GM12878 (cell line): ENCODE results near the gene DTD1. TPM values are rescaled to one million over a fixed set of nuclear protein-coding genes. Genes with fewer than 3 reads are reported as not detected.

Experiments
- ATAC-seq: fragments of 200-7000 bp; cut with Tn5 transposase; 3 replicates; pipeline ENCODE4 v1.9.1; 2020; ENCODE audit warnings: mild to moderate bottlenecking, moderate library complexity
- BruUV-seq: library from RNA; stranded (reverse); fragments of 400-500 nt; replicated peaks from 2 replicates; lab custom pipeline; 2021; lab: Mats Ljungman, UMichigan
- CTCF ChIA-PET: fragments of 300-600 bp; sonication (Branson Sonifier 250); formaldehyde crosslinking; extraction: SDS; loops from one replicate; lab custom pipeline; 2021; ENCODE audit warnings: inconsistent platforms; lab: Yijun Ruan, JAX
- POLR2A ChIA-PET: fragments of 350-600 bp; formaldehyde crosslinking; extraction: SDS; loops from one replicate; lab custom pipeline; 2021; ENCODE audit warnings: inconsistent platforms; lab: Charles Lee
- RAD21 ChIA-PET: fragments of 300-600 bp; sonication (Branson Sonifier 250); formaldehyde crosslinking; loops from one replicate; lab custom pipeline; 2023; ENCODE audit warnings: antibody characterized with exemption; ENCODE audit not compliant: unreplicated experiment; lab: Charles Lee
- SMC1A ChIA-PET: fragments of 300-600 bp; sonication (Branson Sonifier 250); formaldehyde crosslinking; loops from one replicate; lab custom pipeline; 2023; ENCODE audit not compliant: unreplicated experiment, uncharacterized antibody; lab: Charles Lee
- DNase-seq: peaks from one replicate; pipeline ENCODE4 v3.0.0-alpha.2; 2011; ENCODE audit warnings: low read depth, low spot score
- FAIRE-seq: peaks from 3 replicates; lab custom pipeline; 2011; peaks lifted over from hg19 to GRCh38; lab: Jason Lieb, UNC
- H2AFZ ChIP-seq: 2 replicates; pipeline ENCODE4 v1.6.0; 2011; ENCODE audit warnings: low read depth, low read length, control low read depth; ENCODE audit not compliant: control insufficient read depth
- H3K27ac ChIP-seq: 2 replicates; pipeline ENCODE4 v1.5.1; 2011; ENCODE audit warnings: control low read depth; ENCODE audit not compliant: control insufficient read depth, insufficient read depth
- H3K27me3 ChIP-seq, 2 experiments: replicated peaks in 1 of 2; 2 replicates each; pipeline versions ENCODE4 v1.6.0 to v1.6.1; 2011; ENCODE audit warnings: low read length in 1 of 2; ENCODE audit not compliant: control insufficient read depth in 2 of 2, insufficient read depth in 2 of 2
- H3K36me3 ChIP-seq, 2 experiments: 2 replicates each; pipeline ENCODE4 v1.5.1; 2011; ENCODE audit warnings: low read length in 1 of 2; ENCODE audit not compliant: control insufficient read depth in 2 of 2, insufficient read depth in 2 of 2
- H3K4me1 ChIP-seq: 2 replicates; pipeline ENCODE4 v1.6.1; 2011; ENCODE audit warnings: mild to moderate bottlenecking, low read length, moderate library complexity, mixed read lengths; ENCODE audit not compliant: control insufficient read depth, insufficient read depth
- H3K4me2 ChIP-seq: 2 replicates; pipeline ENCODE4 v1.6.0; 2011; ENCODE audit warnings: control low read depth; ENCODE audit not compliant: control insufficient read depth, insufficient read depth
- H3K4me3 ChIP-seq: fragments of 200-600 bp; sonication (generic); 2 replicates; pipeline ENCODE4 v1.5.1; 2016
- H3K79me2 ChIP-seq: 2 replicates; pipeline ENCODE4 v1.6.0; 2011; ENCODE audit warnings: low read length; ENCODE audit not compliant: control insufficient read depth, insufficient read depth
- H3K9ac ChIP-seq: 2 replicates; pipeline ENCODE4 v1.8.0; 2011; ENCODE audit warnings: low read length, control low read depth, mixed read lengths; ENCODE audit not compliant: control insufficient read depth, insufficient read depth
- H3K9me3 ChIP-seq: replicated peaks from 3 replicates; pipeline ENCODE4 v1.5.1; 2011; ENCODE audit warnings: mild to moderate bottlenecking, low read length; ENCODE audit not compliant: control insufficient read depth, insufficient read depth
- H4K20me1 ChIP-seq: 2 replicates; pipeline ENCODE4 v1.6.0; 2011; ENCODE audit not compliant: control insufficient read depth, insufficient read depth
- BMI1 ChIP-seq: fragments of 450-650 bp; IDR thresholded peaks from 2 replicates; pipeline ENCODE4 v1.6.1; 2016; ENCODE audit warnings: mild to moderate bottlenecking, moderate library complexity, borderline replicate concordance
- CHD2 ChIP-seq: IDR thresholded peaks from 2 replicates; pipeline ENCODE4 v1.6.1; 2011; ENCODE audit warnings: low read depth, low read length, improper control_type of control experiment, borderline replicate concordance
- EGR1 ChIP-seq, 2 experiments: IDR thresholded peaks; 1 replicate in 1 of 2; 2 replicates in 1 of 2; pipeline ENCODE4 v1.6.1; 2011 to 2012; ENCODE audit warnings: low read depth in 2 of 2, low read length in 2 of 2, borderline replicate concordance in 1 of 2, mild to moderate bottlenecking in 1 of 2, moderate library complexity in 1 of 2
- ETV6 ChIP-seq, 2 experiments: fragments of 450-650 bp in 1 of 2; IDR thresholded peaks in 1 of 2; conservative IDR thresholded peaks in 1 of 2; 2 replicates each; pipeline ENCODE4 v1.6.1; 2014; ENCODE audit warnings: antibody characterized with exemption in 1 of 2, borderline replicate concordance in 1 of 2, low read depth in 1 of 2, mild to moderate bottlenecking in 1 of 2, moderate library complexity in 1 of 2
- FOS ChIP-seq: IDR thresholded peaks from 3 replicates; pipeline ENCODE4 v1.6.1; 2011; ENCODE audit warnings: borderline replicate concordance; ENCODE audit not compliant: insufficient read length; ENCODE audit errors: extremely low read depth
- GABPA ChIP-seq: IDR thresholded peaks from 2 replicates; pipeline ENCODE4 v1.6.1; 2014; ENCODE audit warnings: antibody characterized with exemption, low read depth, mild to moderate bottlenecking, inconsistent platforms
- IKZF1 ChIP-seq: fragments of 450-650 bp; conservative IDR thresholded peaks from 2 replicates; pipeline ENCODE4 v1.6.1; 2017; ENCODE audit warnings: antibody characterized with exemption, mild to moderate bottlenecking
- NR2C1 ChIP-seq: fragments of 450-650 bp; IDR thresholded peaks from 2 replicates; pipeline ENCODE4 v1.6.1; 2017; ENCODE audit warnings: antibody characterized with exemption, mild to moderate bottlenecking, moderate library complexity
- NR2C2 ChIP-seq: IDR thresholded peaks from 2 replicates; pipeline ENCODE4 v1.6.1; 2011; ENCODE audit warnings: borderline replicate concordance, low read depth; ENCODE audit not compliant: control insufficient read depth, insufficient read length
- POLR2AphosphoS2 ChIP-seq: IDR thresholded peaks from 2 replicates; pipeline ENCODE4 v1.6.1; 2011; ENCODE audit warnings: low read depth, mild to moderate bottlenecking, low read length, improper control_type of control experiment, moderate library complexity
- POU2F2 ChIP-seq: IDR thresholded peaks from 3 replicates; pipeline ENCODE4 v1.6.1; 2011; ENCODE audit warnings: low read depth, mild to moderate bottlenecking, low read length, borderline replicate concordance
- RBBP5 ChIP-seq: fragments of 200-600 bp; sonication (generic); conservative IDR thresholded peaks from 2 replicates; pipeline ENCODE4 v1.6.1; 2016
- RELA ChIP-seq: fragments of 450-650 bp; IDR thresholded peaks from 2 replicates; pipeline ENCODE4 v1.8.0; 2014; ENCODE audit warnings: borderline replicate concordance; ENCODE audit not compliant: partially characterized antibody
- TCF3 ChIP-seq: IDR thresholded peaks from 2 replicates; pipeline ENCODE4 v1.6.1; 2012; ENCODE audit warnings: low read depth, mild to moderate bottlenecking, low read length, borderline replicate concordance; ENCODE audit not compliant: insufficient read depth
- WGBS: methylation state at CpG from one replicate; pipeline ENCODE4 v1.1.6; 2016; ENCODE audit warnings: low lambda C conversion rate; ENCODE audit not compliant: insufficient replicate concordance, insufficient coverage; ENCODE audit errors: missing lambda C conversion rate; 5-methylcytosine and 5-hydroxymethylcytosine counted together
- in situ Hi-C: fragments of 300-500 bp; cut with MboI; formaldehyde crosslinking; loops from 9 replicates; pipeline ENCODE4 v1.14.3; 2018; ENCODE audit warnings: mixed read lengths
- intact Hi-C: fragments of 100-400 bp; cut with micrococcal nuclease; formaldehyde crosslinking; loops from one replicate; pipeline ENCODE4 v1.14.2; 2022; ENCODE audit not compliant: unreplicated experiment
- polyA plus RNA-seq, 11 experiments: library from polyadenylated mRNA; depleted of rRNA in 4 of 11; unstranded in 6 of 11; stranded (reverse) in 5 of 11; fragments of >200 nt; fragmentation: Nextera tagmentation in 4 of 11; fragmentation: Illumina TruSeq in 1 of 11; extraction: Ambion mirVana in 4 of 11; extraction: Trizol in 1 of 11; gene quantifications; 1 replicate in 1 of 11; 2 replicates in 10 of 11; pipeline versions ENCODE4 v1.2.1 to v1.2.3, GENCODE V29; 2011 to 2016; ENCODE audit warnings: inconsistent platforms in 2 of 11, missing spikeins in 2 of 11, low read depth in 1 of 11
- total RNA-seq, 4 experiments: library from RNA; depleted of rRNA in 3 of 4; stranded (reverse); fragments of >200 nt in 3 of 4; fragmentation: Illumina TruSeq in 1 of 4; extraction: Trizol in 1 of 4; gene quantifications; 2 replicates each; pipeline versions ENCODE4 v1.2.1 to v1.2.3, GENCODE V29; 2013 to 2021
- TF ChIP-seq, protein P1 (sequence below): fragments of 450-650 bp; formaldehyde crosslinking; IDR thresholded peaks from 2 replicates; pipeline ENCODE4 v1.4.0; 2020; ENCODE audit warnings: mild to moderate bottlenecking, moderate library complexity
- TF ChIP-seq, protein P2 (sequence below): fragments of 450-650 bp; IDR thresholded peaks from 2 replicates; pipeline ENCODE4 v1.6.1; 2017; ENCODE audit warnings: mild to moderate bottlenecking, moderate library complexity

The DTD1 gene
- total and polyA plus RNA-seq, 10 of the 15 experiments (the other 5 are each of a cell fraction or from before 2014, with no cell fraction given) = 24.3 to 99.8 (median 63.3) TPM

DNA sequence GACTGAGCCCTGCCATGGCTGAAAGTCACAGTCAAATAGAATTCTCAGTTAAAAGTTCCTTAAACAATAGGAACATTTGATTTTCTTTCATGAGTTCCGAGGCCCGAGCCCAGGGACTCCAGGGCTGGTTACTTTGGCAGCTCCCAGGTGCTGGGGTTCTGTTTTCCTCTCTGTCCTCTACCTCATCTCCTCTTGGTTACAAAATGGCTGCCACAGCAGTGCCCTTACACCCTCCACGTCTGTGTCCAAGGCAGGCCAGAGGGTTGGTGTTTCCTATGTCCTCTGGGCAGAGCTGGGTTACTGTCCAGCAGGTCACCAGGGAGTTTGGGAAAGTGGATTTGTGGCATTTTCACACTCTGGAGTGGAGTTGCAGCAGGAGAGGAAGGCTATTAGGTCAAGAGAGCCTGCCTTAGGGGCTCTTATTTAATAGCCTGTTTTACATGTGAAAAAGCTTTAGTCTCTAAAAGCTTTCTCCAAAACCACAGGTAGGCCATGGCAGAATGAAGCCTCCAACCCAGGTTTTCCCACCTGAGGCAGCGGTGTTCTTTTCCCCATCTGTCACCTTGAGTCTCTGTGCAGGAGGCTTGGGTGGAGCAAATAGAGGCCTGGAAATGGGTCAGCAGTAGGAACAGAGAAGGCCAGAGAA is 111.0 kb downstream of the DTD1 start:
- H3K4me3 ChIP-seq = no peak overlapping the region
- ATAC-seq = no peak
- WGBS = 84% methylated on average over 4 of the region's 4 CpGs
- H4K20me1 ChIP-seq = no peaks in the 10 kb centered on the region
- H3K9ac ChIP-seq = no peak overlapping the region
- no peaks in the 10 kb centered on the region for H3K36me3 ChIP-seq
- ChIA-PET SMC1A (interaction anchor here (0.9 to 1.7 kb wide), 3 partner anchors 21 to 67 kb away, joined by 3 read pairs; no protein-coding TSS in a partner anchor), POLR2A (no interaction called here), RAD21 (no interaction called here), CTCF (interaction anchor here (0.7 to 0.9 kb wide), 2 partner anchors 7 to 8 kb away, joined by 3 read pairs; no protein-coding TSS in a partner anchor)
- H3K27me3 ChIP-seq = no peaks in the 10 kb centered on the region
- BruUV-seq = no TSS peak
- in situ Hi-C loops = no loop called here
- H3K79me2 ChIP-seq = no peaks in the 10 kb centered on the region
- H3K4me2 ChIP-seq = no peak overlapping the region
- no peaks in the 10 kb centered on the region for H3K4me1 ChIP-seq
- no peak overlapping the region for H3K27ac ChIP-seq
- H2AFZ ChIP-seq = no peak overlapping the region
- intact Hi-C loops = no loop called here
- no peak for FAIRE-seq
- H3K9me3 ChIP-seq = no peaks in the 10 kb centered on the region
- no peak for DNase-seq
- TF ChIP-seq, protein P1, sequence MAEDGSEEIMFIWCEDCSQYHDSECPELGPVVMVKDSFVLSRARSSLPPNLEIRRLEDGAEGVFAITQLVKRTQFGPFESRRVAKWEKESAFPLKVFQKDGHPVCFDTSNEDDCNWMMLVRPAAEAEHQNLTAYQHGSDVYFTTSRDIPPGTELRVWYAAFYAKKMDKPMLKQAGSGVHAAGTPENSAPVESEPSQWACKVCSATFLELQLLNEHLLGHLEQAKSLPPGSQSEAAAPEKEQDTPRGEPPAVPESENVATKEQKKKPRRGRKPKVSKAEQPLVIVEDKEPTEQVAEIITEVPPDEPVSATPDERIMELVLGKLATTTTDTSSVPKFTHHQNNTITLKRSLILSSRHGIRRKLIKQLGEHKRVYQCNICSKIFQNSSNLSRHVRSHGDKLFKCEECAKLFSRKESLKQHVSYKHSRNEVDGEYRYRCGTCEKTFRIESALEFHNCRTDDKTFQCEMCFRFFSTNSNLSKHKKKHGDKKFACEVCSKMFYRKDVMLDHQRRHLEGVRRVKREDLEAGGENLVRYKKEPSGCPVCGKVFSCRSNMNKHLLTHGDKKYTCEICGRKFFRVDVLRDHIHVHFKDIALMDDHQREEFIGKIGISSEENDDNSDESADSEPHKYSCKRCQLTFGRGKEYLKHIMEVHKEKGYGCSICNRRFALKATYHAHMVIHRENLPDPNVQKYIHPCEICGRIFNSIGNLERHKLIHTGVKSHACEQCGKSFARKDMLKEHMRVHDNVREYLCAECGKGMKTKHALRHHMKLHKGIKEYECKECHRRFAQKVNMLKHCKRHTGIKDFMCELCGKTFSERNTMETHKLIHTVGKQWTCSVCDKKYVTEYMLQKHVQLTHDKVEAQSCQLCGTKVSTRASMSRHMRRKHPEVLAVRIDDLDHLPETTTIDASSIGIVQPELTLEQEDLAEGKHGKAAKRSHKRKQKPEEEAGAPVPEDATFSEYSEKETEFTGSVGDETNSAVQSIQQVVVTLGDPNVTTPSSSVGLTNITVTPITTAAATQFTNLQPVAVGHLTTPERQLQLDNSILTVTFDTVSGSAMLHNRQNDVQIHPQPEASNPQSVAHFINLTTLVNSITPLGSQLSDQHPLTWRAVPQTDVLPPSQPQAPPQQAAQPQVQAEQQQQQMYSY = no peak
- TF ChIP-seq GABPA (no peak), ETV6 (conservative IDR thresholded peaks at IDR 0.05 in 1 of 2, IDR thresholded peaks at IDR 0.05 in 1 of 2; ENCODE audit: borderline replicate concordance in 1 of 2, low read depth in 1 of 2) (no peak), RELA (no peak), IKZF1 (no peak), NR2C2 (no peak), EGR1 (IDR thresholded peaks at IDR 0.05; ENCODE audit: borderline replicate concordance in 1 of 2, low read depth in 2 of 2, low read length in 2 of 2) (no peak), BMI1 (no peak), FOS (no peak), CHD2 (no peak), NR2C1 (no peak), POU2F2 (no peak), TCF3 (no peak), POLR2AphosphoS2 (no peak), RBBP5 (no peak)
- TF ChIP-seq, protein P2, sequence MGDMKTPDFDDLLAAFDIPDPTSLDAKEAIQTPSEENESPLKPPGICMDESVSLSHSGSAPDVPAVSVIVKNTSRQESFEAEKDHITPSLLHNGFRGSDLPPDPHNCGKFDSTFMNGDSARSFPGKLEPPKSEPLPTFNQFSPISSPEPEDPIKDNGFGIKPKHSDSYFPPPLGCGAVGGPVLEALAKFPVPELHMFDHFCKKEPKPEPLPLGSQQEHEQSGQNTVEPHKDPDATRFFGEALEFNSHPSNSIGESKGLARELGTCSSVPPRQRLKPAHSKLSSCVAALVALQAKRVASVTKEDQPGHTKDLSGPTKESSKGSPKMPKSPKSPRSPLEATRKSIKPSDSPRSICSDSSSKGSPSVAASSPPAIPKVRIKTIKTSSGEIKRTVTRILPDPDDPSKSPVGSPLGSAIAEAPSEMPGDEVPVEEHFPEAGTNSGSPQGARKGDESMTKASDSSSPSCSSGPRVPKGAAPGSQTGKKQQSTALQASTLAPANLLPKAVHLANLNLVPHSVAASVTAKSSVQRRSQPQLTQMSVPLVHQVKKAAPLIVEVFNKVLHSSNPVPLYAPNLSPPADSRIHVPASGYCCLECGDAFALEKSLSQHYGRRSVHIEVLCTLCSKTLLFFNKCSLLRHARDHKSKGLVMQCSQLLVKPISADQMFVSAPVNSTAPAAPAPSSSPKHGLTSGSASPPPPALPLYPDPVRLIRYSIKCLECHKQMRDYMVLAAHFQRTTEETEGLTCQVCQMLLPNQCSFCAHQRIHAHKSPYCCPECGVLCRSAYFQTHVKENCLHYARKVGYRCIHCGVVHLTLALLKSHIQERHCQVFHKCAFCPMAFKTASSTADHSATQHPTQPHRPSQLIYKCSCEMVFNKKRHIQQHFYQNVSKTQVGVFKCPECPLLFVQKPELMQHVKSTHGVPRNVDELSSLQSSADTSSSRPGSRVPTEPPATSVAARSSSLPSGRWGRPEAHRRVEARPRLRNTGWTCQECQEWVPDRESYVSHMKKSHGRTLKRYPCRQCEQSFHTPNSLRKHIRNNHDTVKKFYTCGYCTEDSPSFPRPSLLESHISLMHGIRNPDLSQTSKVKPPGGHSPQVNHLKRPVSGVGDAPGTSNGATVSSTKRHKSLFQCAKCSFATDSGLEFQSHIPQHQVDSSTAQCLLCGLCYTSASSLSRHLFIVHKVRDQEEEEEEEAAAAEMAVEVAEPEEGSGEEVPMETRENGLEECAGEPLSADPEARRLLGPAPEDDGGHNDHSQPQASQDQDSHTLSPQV = no peak
